WTC11 (cell line): ENCODE data around the gene ITPR2. TPM values are rescaled to one million over a fixed set of nuclear protein-coding genes. Genes with fewer than 3 reads are reported as not detected.

Experiments
- ATAC-seq: fragments of 200-7000 bp; cut with Tn5 transposase; 2 replicates; pipeline ENCODE4 v1.10.0; 2021; ENCODE audit warnings: mild to moderate bottlenecking, moderate library complexity
- CTCF ChIA-PET: fragments of 300-600 bp; sonication (Branson Sonifier 250); formaldehyde crosslinking; loops from one replicate; lab custom pipeline; 2021; ENCODE audit warnings: antibody characterized with exemption; lab: Charles Lee
- POLR2A ChIA-PET: fragments of 350-600 bp; sonication (Branson Sonifier 250); formaldehyde crosslinking; loops from one replicate; lab custom pipeline; 2021; ENCODE audit warnings: antibody characterized with exemption; lab: Charles Lee
- DNase-seq: peaks from one replicate; pipeline ENCODE4 v3.0.0; 2021; ENCODE audit warnings: low spot score
- H3K27ac Mint-ChIP-seq: 2 replicates; pipeline ENCODE4 v1.8.0; 2021; ENCODE audit warnings: mixed read lengths
- H3K27me3 Mint-ChIP-seq: 2 replicates; pipeline ENCODE4 v1.8.0; 2021; ENCODE audit warnings: low read depth, mild to moderate bottlenecking, moderate library complexity, mixed read lengths
- H3K36me3 Mint-ChIP-seq: 2 replicates; pipeline ENCODE4 v1.8.0; 2021; ENCODE audit warnings: mixed read lengths
- H3K4me1 Mint-ChIP-seq: 2 replicates; pipeline ENCODE4 v1.8.0; 2022; ENCODE audit warnings: mixed read lengths
- H3K4me3 Mint-ChIP-seq: 2 replicates; pipeline ENCODE4 v1.8.0; 2021; ENCODE audit warnings: mild to moderate bottlenecking, moderate library complexity, mixed read lengths
- H3K9me3 Mint-ChIP-seq: 2 replicates; pipeline ENCODE4 v1.8.0; 2021; ENCODE audit warnings: mixed read lengths
- AFF4 ChIP-seq: sonication (generic); formaldehyde crosslinking; IDR thresholded peaks from 2 replicates; pipeline ENCODE4 v1.8.1; 2023; ENCODE audit warnings: mild to moderate bottlenecking, missing genetic modification reagents, borderline replicate concordance
- AR ChIP-seq: fragments of 250-450 bp; sonication (Bioruptor Pico); IDR thresholded peaks from 2 replicates; pipeline ENCODE4 v1.9.0; 2021; ENCODE audit warnings: mild to moderate bottlenecking
- ATF6 ChIP-seq: sonication (generic); formaldehyde crosslinking; IDR thresholded peaks from 2 replicates; pipeline ENCODE4 v1.8.1; 2023; ENCODE audit warnings: mild to moderate bottlenecking, missing genetic modification reagents
- CBFB ChIP-seq: sonication (generic); formaldehyde crosslinking; IDR thresholded peaks from 2 replicates; pipeline ENCODE4 v1.8.1; 2022; ENCODE audit warnings: mild to moderate bottlenecking, low read depth, missing genetic modification reagents
- E2F5 ChIP-seq: sonication (generic); formaldehyde crosslinking; IDR thresholded peaks from 2 replicates; pipeline ENCODE4 v1.8.1; 2022; ENCODE audit warnings: mild to moderate bottlenecking, moderate library complexity, missing genetic modification reagents
- FOXK1 ChIP-seq: sonication (generic); formaldehyde crosslinking; IDR thresholded peaks from 2 replicates; pipeline ENCODE4 v1.8.0; 2022; ENCODE audit warnings: mild to moderate bottlenecking, moderate library complexity, missing genetic modification reagents
- HMGA2 ChIP-seq: fragments of 250-450 bp; sonication (Bioruptor Pico); IDR thresholded peaks from 2 replicates; pipeline ENCODE4 v1.4.0; 2021; ENCODE audit warnings: mild to moderate bottlenecking, moderate library complexity
- IRF1 ChIP-seq: sonication (generic); formaldehyde crosslinking; IDR thresholded peaks from 2 replicates; pipeline ENCODE4 v1.8.0; 2023; ENCODE audit warnings: missing genetic modification reagents
- NFE2L1 ChIP-seq: sonication (generic); formaldehyde crosslinking; IDR thresholded peaks from 2 replicates; pipeline ENCODE4 v1.8.1; 2023; ENCODE audit warnings: missing genetic modification reagents
- NR2C2 ChIP-seq: sonication (generic); formaldehyde crosslinking; IDR thresholded peaks from 2 replicates; pipeline ENCODE4 v1.8.0; 2022; ENCODE audit warnings: mild to moderate bottlenecking, missing genetic modification reagents
- PRDM15 ChIP-seq: sonication (generic); formaldehyde crosslinking; IDR thresholded peaks from 2 replicates; pipeline ENCODE4 v1.8.0; 2022; ENCODE audit warnings: missing genetic modification reagents
- TEAD1 ChIP-seq: sonication (generic); formaldehyde crosslinking; IDR thresholded peaks from 2 replicates; pipeline ENCODE4 v1.8.0; 2022; ENCODE audit warnings: mild to moderate bottlenecking, missing genetic modification reagents
- TP53 ChIP-seq: sonication (generic); formaldehyde crosslinking; IDR thresholded peaks from 2 replicates; pipeline ENCODE4 v1.8.1; 2023; ENCODE audit warnings: mild to moderate bottlenecking, missing genetic modification reagents
- USF2 ChIP-seq: sonication (generic); formaldehyde crosslinking; IDR thresholded peaks from 2 replicates; pipeline ENCODE4 v1.8.1; 2023; ENCODE audit warnings: mild to moderate bottlenecking, missing genetic modification reagents, moderate library complexity
- ZNF281 ChIP-seq: sonication (generic); formaldehyde crosslinking; IDR thresholded peaks from 2 replicates; pipeline ENCODE4 v1.8.0; 2023; ENCODE audit warnings: mild to moderate bottlenecking, missing genetic modification reagents
- total RNA-seq: library from RNA; stranded (reverse); gene quantifications from 3 replicates; pipeline ENCODE4 v1.2.3, GENCODE V29; 2021

ITPR2 gene
- total RNA-seq, 1 experiment from 2014 or later: 50.7 TPM

GRCh38 chr12:26631846-26632245, 201.1 kb downstream of the ITPR2 start:
- POLR2A ChIA-PET: no interaction called here
- CTCF ChIA-PET: interaction anchor here (1.7 to 4.4 kb wide), 3 partner anchors 18 to 70 kb away, joined by 4 to 20 read pairs (median 14); no protein-coding TSS in a partner anchor
- Mint-ChIP-seq H3K9me3 (no peaks in the 10 kb centered on the region), H3K4me3 (no peak overlapping the region), H3K27me3 (no peaks in the 10 kb centered on the region), H3K36me3 (peaks cover 18% of the 10 kb centered on the region), H3K27ac (no peak overlapping the region), H3K4me1 (peaks cover 54% of the 10 kb centered on the region)
- DNase-seq: no peak
- TF ChIP-seq ATF6 (CRISPR knock-in tag) (no peak), FOXK1 (CRISPR knock-in tag) (no peak), AFF4 (CRISPR knock-in tag) (no peak), TP53 (no peak)
- TF ChIP-seq, all 79 proteins: peak for 0
- ATAC-seq: no peak

- peaks cover 26% of the 10 kb centered on the region for H3K36me3 Mint-ChIP-seq
- no peak for DNase-seq
- peak overlapping the region; percentile 5; the same call in 1 of the 2 replicates for H3K27ac Mint-ChIP-seq
- no peak for ATAC-seq
- H3K4me1 Mint-ChIP-seq: peaks cover 44% of the 10 kb centered on the region
- H3K9me3 Mint-ChIP-seq: no peaks in the 10 kb centered on the region
- H3K27me3 Mint-ChIP-seq: no peaks in the 10 kb centered on the region
- ChIA-PET CTCF (interaction anchor here (1.1 to 4.4 kb wide), 6 partner anchors 11 to 71 kb away, joined by 3 to 20 read pairs (median 14); no protein-coding TSS in a partner anchor), POLR2A (interaction anchor here (0.6 kb wide), 1 partner anchor 58 kb away, joined by 4 read pairs; no protein-coding TSS in a partner anchor)
- H3K4me3 Mint-ChIP-seq: no peak overlapping the region
- TF ChIP-seq PRDM15: no peak
- TF ChIP-seq ZNF281: no peak
- TF ChIP-seq NFE2L1 (CRISPR knock-in tag): no peak
- TF ChIP-seq TEAD1: no peak
- no peak for TF ChIP-seq HMGA2 (CRISPR knock-in tag)
- no peak for TF ChIP-seq AR (CRISPR knock-in tag)
- TF ChIP-seq USF2: no peak
- TF ChIP-seq CBFB (CRISPR knock-in tag): no peak
- no peak for TF ChIP-seq NR2C2 (CRISPR knock-in tag)
- no peak for TF ChIP-seq E2F5 (CRISPR knock-in tag)
- no peak for TF ChIP-seq IRF1 (CRISPR knock-in tag)
Measured at GRCh38 chr12:26630546-26631027, 202.4 kb downstream of the ITPR2 start.
